Measurements from ENCODE around the gene PKNOX1. TPM values are rescaled to one million over a fixed set of nuclear protein-coding genes. Genes with fewer than 3 reads are reported as not detected.

PKNOX1 gene
- total and polyA plus RNA-seq, 9 of the 15 experiments (the other 6 are each of a cell fraction or from before 2014, with no cell fraction given): 8.8 to 25.9 (median 13.2) TPM

DNA sequence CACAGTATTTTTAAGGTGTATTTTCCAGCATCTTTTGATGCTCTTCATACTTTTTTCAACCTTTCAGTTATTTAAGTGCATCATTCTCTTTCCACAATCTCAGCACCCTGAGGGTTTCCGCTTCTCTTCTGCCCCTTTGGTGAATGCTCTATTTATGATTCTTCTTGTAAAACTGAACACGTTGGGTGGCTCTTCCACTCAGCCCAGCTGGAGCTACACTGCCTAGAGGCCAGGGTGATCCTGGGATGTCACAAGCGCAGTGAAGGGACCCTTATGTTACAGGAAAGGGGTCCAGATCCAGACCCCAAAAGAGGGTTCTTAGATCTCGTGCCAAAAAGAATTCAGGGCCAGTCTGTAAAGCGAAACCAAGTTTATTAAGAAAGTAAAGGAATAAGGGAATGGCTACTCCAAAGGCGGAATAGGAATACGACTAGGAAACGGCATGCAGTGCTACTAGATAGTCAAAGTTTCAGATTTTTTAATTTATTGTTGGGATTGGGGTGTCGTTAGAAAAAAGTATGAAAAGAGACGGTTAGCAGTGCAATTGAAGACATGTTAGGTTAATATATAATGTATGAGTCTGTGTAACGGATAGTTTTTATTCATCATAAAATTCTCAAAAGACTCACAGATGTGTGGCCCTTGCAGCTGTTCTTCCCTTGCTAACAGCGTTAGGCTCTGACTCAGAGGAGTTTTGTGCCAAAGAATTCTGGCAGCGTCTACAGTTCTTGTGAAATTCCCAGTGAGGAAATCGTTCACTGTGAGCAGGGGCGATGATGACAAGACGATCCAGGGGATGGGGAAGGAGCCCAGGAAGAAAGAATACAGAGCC lies 34.6 kb upstream of the PKNOX1 start:
- no peak for ATAC-seq
- FAIRE-seq: no peak
- CTCF ChIA-PET (ENCODE audit: low intra/inter-chr PET ratio): no interaction called here

DNA sequence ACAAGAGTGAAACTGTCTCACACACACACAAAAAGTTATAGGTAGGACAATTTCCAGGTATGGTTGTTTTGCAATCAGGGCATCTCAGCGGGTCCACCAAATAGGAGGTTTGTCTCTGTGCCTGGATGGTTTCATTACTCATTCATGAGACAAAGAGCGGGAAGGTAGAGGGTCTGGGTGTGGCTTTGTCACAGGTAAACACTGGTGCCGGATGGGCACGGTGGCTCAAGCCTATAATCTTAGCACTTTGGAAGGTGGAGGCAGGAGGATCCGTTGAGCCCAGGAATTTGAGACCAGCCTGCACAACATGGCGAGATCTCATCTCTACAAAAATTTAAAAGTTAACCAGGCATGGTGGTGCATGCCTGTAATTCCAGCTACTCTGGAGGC lies 32.7 kb upstream of the PKNOX1 start:
- Histone ChIP-seq H3K4me1 (replicated peaks in 1 of 2; ENCODE audit: control insufficient read depth in 2 of 2, insufficient read depth in 2 of 2, low read length in 2 of 2) (peaks cover 6 to 9% of the 10 kb centered on the region in 2 experiments; a peak in 3 of 5 replicates), H3K36me3 (ENCODE audit: control insufficient read depth, insufficient read depth, low read length) (no peaks in the 10 kb centered on the region), H3K9ac (ENCODE audit: insufficient read depth in 1 of 2, low read depth in 2 of 2, low read length in 2 of 2) (no peak overlapping the region), H2AFZ (ENCODE audit: low read depth, low read length) (no peak overlapping the region), H3K79me2 (ENCODE audit: control insufficient read depth, insufficient read depth, low read length) (no peaks in the 10 kb centered on the region), H3K4me2 (ENCODE audit: insufficient read depth, low read length) (no peak overlapping the region), H4K20me1 (replicated peaks; ENCODE audit: control insufficient read depth, insufficient read depth, low read length) (no peaks in the 10 kb centered on the region), H3K9me3 (replicated peaks; ENCODE audit: control insufficient read depth, insufficient read depth, low read depth, low read length) (no peaks in the 10 kb centered on the region), H3K4me3 (no peak overlapping the region), H3K9me1 (ENCODE audit: control insufficient read depth, insufficient read depth, low read length) (no peaks in the 10 kb centered on the region), H3K27me3 (ENCODE audit: control insufficient read depth in 2 of 2, insufficient read depth in 2 of 2, low read length in 2 of 2) (peaks cover 0 to 7% of the 10 kb centered on the region in 2 experiments; a peak in 3 of 5 replicates), H3K27ac (ENCODE audit: extremely low read depth, low read depth, low read length) (no peak overlapping the region)
- POLR2A ChIA-PET: interaction anchor here (0.9 kb wide), 1 partner anchor 12 kb away, joined by 3 read pairs; no protein-coding TSS in a partner anchor
- DNase-seq (ENCODE audit: extremely low read depth in 1 of 4, low spot score in 3 of 4) (no peak), FAIRE-seq (no peak), ATAC-seq (no peak)
- BruUV-seq (replicated peaks): no TSS peak
- intact Hi-C loops (cut with micrococcal nuclease): no loop called here
- CTCF ChIA-PET (ENCODE audit: low intra/inter-chr PET ratio): no interaction called here
- WGBS (ENCODE audit: insufficient coverage, low coverage, missing lambda C conversion rate): 38% methylated on average over 6 of the region's 6 CpGs
- TF ChIP-seq HDAC6 (IDR thresholded peaks at IDR 0.05; ENCODE audit: low read depth, low read length) (no peak), ZNF134 (CRISPR knock-in tag; conservative IDR thresholded peaks at IDR 0.05) (no peak), SAFB2 (IDR thresholded peaks at IDR 0.05; ENCODE audit: borderline replicate concordance, low read depth, low read length, severe bottlenecking) (no peak), ZNF778 (CRISPR knock-in tag; IDR thresholded peaks at IDR 0.05) (no peak), U2AF1 (optimal IDR thresholded peaks at IDR 0.05; ENCODE audit: low read depth, low read length) (no peak)
- TF ChIP-seq, protein P1, sequence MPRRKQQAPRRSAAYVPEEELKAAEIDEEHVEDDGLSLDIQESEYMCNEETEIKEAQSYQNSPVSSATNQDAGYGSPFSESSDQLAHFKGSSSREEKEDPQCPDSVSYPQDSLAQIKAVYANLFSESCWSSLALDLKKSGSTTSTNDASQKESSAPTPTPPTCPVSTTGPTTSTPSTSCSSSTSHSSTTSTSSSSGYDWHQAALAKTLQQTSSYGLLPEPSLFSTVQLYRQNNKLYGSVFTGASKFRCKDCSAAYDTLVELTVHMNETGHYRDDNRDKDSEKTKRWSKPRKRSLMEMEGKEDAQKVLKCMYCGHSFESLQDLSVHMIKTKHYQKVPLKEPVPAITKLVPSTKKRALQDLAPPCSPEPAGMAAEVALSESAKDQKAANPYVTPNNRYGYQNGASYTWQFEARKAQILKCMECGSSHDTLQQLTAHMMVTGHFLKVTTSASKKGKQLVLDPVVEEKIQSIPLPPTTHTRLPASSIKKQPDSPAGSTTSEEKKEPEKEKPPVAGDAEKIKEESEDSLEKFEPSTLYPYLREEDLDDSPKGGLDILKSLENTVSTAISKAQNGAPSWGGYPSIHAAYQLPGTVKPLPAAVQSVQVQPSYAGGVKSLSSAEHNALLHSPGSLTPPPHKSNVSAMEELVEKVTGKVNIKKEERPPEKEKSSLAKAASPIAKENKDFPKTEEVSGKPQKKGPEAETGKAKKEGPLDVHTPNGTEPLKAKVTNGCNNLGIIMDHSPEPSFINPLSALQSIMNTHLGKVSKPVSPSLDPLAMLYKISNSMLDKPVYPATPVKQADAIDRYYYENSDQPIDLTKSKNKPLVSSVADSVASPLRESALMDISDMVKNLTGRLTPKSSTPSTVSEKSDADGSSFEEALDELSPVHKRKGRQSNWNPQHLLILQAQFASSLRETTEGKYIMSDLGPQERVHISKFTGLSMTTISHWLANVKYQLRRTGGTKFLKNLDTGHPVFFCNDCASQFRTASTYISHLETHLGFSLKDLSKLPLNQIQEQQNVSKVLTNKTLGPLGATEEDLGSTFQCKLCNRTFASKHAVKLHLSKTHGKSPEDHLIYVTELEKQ (CRISPR knock-in tag; IDR thresholded peaks at IDR 0.05): no peak
- TF ChIP-seq, protein P2, sequence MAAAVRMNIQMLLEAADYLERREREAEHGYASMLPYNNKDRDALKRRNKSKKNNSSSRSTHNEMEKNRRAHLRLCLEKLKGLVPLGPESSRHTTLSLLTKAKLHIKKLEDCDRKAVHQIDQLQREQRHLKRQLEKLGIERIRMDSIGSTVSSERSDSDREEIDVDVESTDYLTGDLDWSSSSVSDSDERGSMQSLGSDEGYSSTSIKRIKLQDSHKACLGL (CRISPR knock-in tag; IDR thresholded peaks at IDR 0.05; ENCODE audit: borderline replicate concordance, poor library complexity, severe bottlenecking): no peak
- in situ Hi-C loops (cut with MboI): no loop called here

More for the DNA sequence above, 34.6 kb upstream of the PKNOX1 start:
- Histone ChIP-seq H3K4me2 (ENCODE audit: insufficient read depth, low read length) (no peak overlapping the region), H3K4me3 (no peak overlapping the region), H3K9me1 (ENCODE audit: control insufficient read depth, insufficient read depth, low read length) (no peaks in the 10 kb centered on the region), H3K27me3 (ENCODE audit: control insufficient read depth in 2 of 2, insufficient read depth in 2 of 2, low read length in 2 of 2) (peaks cover 0 to 7% of the 10 kb centered on the region in 2 experiments; a peak in 3 of 5 replicates), H3K36me3 (ENCODE audit: control insufficient read depth, insufficient read depth, low read length) (no peaks in the 10 kb centered on the region), H3K79me2 (ENCODE audit: control insufficient read depth, insufficient read depth, low read length) (no peaks in the 10 kb centered on the region), H3K9me3 (replicated peaks; ENCODE audit: control insufficient read depth, insufficient read depth, low read depth, low read length) (no peaks in the 10 kb centered on the region), H3K4me1 (replicated peaks in 1 of 2; ENCODE audit: control insufficient read depth in 2 of 2, insufficient read depth in 2 of 2, low read length in 2 of 2) (peaks cover 6 to 12% of the 10 kb centered on the region in 2 experiments; a peak in 3 of 5 replicates), H2AFZ (ENCODE audit: low read depth, low read length) (no peak overlapping the region), H4K20me1 (replicated peaks; ENCODE audit: control insufficient read depth, insufficient read depth, low read length) (no peaks in the 10 kb centered on the region), H3K9ac (ENCODE audit: insufficient read depth in 1 of 2, low read depth in 2 of 2, low read length in 2 of 2) (no peak overlapping the region), H3K27ac (ENCODE audit: extremely low read depth, low read depth, low read length) (no peak overlapping the region)
- POLR2A ChIA-PET: interaction anchor here (0.6 to 1.5 kb wide), 3 partner anchors 26 to 274 kb away, joined by 3 to 4 read pairs (median 3); no protein-coding TSS in a partner anchor
- in situ Hi-C loops (cut with MboI) (no loop called here), intact Hi-C loops (cut with micrococcal nuclease) (no loop called here)
- TF ChIP-seq YY1 (IDR thresholded peaks at IDR 0.05; ENCODE audit: borderline replicate concordance in 1 of 3, control insufficient read depth in 1 of 3, extremely low read depth in 1 of 3, insufficient read depth in 3 of 3, insufficient read length in 1 of 3, insufficient replicate concordance in 2 of 3, low read depth in 1 of 3, low read length in 2 of 3) (no peak), ZKSCAN8 (CRISPR knock-in tag; IDR thresholded peaks at IDR 0.05) (no peak), BACH1 (tag; IDR thresholded peaks at IDR 0.05) (no peak), CEBPB (tag; IDR thresholded peaks at IDR 0.05) (0 out of 2 replicates have a peak, but pooled peaks have one; percentile 18), MAZ (CRISPR knock-in tag; conservative IDR thresholded peaks at IDR 0.05 in 1 of 2, IDR thresholded peaks at IDR 0.05 in 1 of 2) (no peak)
- DNase-seq (ENCODE audit: extremely low read depth in 1 of 4, low spot score in 3 of 4): no peak
- BruUV-seq (replicated peaks): no TSS peak
- WGBS (ENCODE audit: insufficient coverage, low coverage, missing lambda C conversion rate): 44% methylated on average over 16 of the region's 16 CpGs

Data from K562 (cell line).